GM12892 (cell line): Measurements from ENCODE around the gene TES.

Source experiments
- POLR2A ChIP-seq: IDR thresholded peaks from 2 replicates; pipeline ENCODE4 v1.6.1; 2011; ENCODE audit warnings: low read depth, low read length, control low read depth
- POLR2AphosphoS5 ChIP-seq: IDR thresholded peaks from 2 replicates; pipeline ENCODE4 v1.6.1; 2011; ENCODE audit warnings: low read depth, low read length, control low read depth

GRCh38 chr7:116164552-116165306 is 45.6 kb upstream of the TES start:
- no peak for TF ChIP-seq POLR2AphosphoS5
- TF ChIP-seq POLR2A, result no peak
